Activated naive CD8-positive, alpha-beta T cell (primary cell): ENCODE results near the gene AQP7.
A peak's percentile ranks its signal among the peaks of the same experiment; 100 is the strongest.
"Not testable (repeated sequence)": the region's sequence is repeated elsewhere in the genome, so short reads cannot be mapped to it uniquely, and the experiment has no call there.

ENCODE experiments used
- H3K27ac Mint-ChIP-seq: one replicate; pipeline ENCODE4 v1.8.0; 2021; ENCODE audit warnings: mixed read lengths
- H3K27me3 Mint-ChIP-seq: one replicate; pipeline ENCODE4 v1.8.0; 2021; ENCODE audit warnings: mixed read lengths
- H3K36me3 Mint-ChIP-seq: one replicate; pipeline ENCODE4 v1.8.0; 2021; ENCODE audit warnings: mixed read lengths
- H3K4me1 Mint-ChIP-seq: one replicate; pipeline ENCODE4 v1.8.0; 2021; ENCODE audit warnings: low read depth, mixed read lengths
- H3K4me3 Mint-ChIP-seq: one replicate; pipeline ENCODE4 v1.8.0; 2021; ENCODE audit warnings: mild to moderate bottlenecking, mixed read lengths
- H3K9me3 Mint-ChIP-seq: one replicate; pipeline ENCODE4 v1.8.0; 2021; ENCODE audit warnings: low read depth, mixed read lengths

AQP7 gene

GRCh38 chr9:33375841-33376321 is 26.5 kb downstream of the AQP7 start:
- Mint-ChIP-seq H3K9me3 (no peaks in the 10 kb centered on the region), H3K27me3 (no peaks in the 10 kb centered on the region), H3K36me3 (no peaks in the 10 kb centered on the region), H3K4me3 (no peak overlapping the region), H3K27ac (no peak overlapping the region), H3K4me1 (peaks cover 12% of the 10 kb centered on the region)

GRCh38 chr9:33375238-33375840 is 27.0 kb downstream of the AQP7 start:
- H3K36me3 Mint-ChIP-seq: no peaks in the 10 kb centered on the region
- H3K4me3 Mint-ChIP-seq: peak overlapping the region; percentile 55
- H3K4me1 Mint-ChIP-seq: peaks cover 12% of the 10 kb centered on the region
- H3K27me3 Mint-ChIP-seq: no peaks in the 10 kb centered on the region
- no peaks in the 10 kb centered on the region for H3K9me3 Mint-ChIP-seq
- H3K27ac Mint-ChIP-seq: no peak overlapping the region

GRCh38 chr9:33374634-33375237 is 27.6 kb downstream of the AQP7 start:
- Mint-ChIP-seq H3K27ac (no peak overlapping the region), H3K9me3 (no peaks in the 10 kb centered on the region), H3K4me3 (peak overlapping the region; percentile 55)

GRCh38 chr9:33374190-33374589 is 28.2 kb downstream of the AQP7 start:
- H3K36me3 Mint-ChIP-seq: peaks cover 3% of the 10 kb centered on the region
- peaks cover 12% of the 10 kb centered on the region for H3K4me1 Mint-ChIP-seq
- no peak overlapping the region for H3K27ac Mint-ChIP-seq
- no peak overlapping the region for H3K4me3 Mint-ChIP-seq
- H3K27me3 Mint-ChIP-seq: no peaks in the 10 kb centered on the region
- H3K9me3 Mint-ChIP-seq: no peaks in the 10 kb centered on the region

More at GRCh38 chr9:33374634-33375237, 27.6 kb downstream of the AQP7 start:
- no peaks in the 10 kb centered on the region for H3K27me3 Mint-ChIP-seq
- peaks cover 3% of the 10 kb centered on the region for H3K36me3 Mint-ChIP-seq
- H3K4me1 Mint-ChIP-seq: peaks cover 12% of the 10 kb centered on the region

GRCh38 chr9:33372900-33373299 is 29.5 kb downstream of the AQP7 start:
- H3K4me3 Mint-ChIP-seq: no peak overlapping the region
- no peaks in the 10 kb centered on the region for H3K9me3 Mint-ChIP-seq
- H3K27me3 Mint-ChIP-seq: no peaks in the 10 kb centered on the region
- H3K36me3 Mint-ChIP-seq: peaks cover 3% of the 10 kb centered on the region
- peaks cover 12% of the 10 kb centered on the region for H3K4me1 Mint-ChIP-seq
- H3K27ac Mint-ChIP-seq: no peak overlapping the region

GRCh38 chr9:33366979-33367480 is 35.3 kb downstream of the AQP7 start:
- Mint-ChIP-seq H3K4me1 (no peaks in the 10 kb centered on the region), H3K27me3 (no peaks in the 10 kb centered on the region), H3K9me3 (no peaks in the 10 kb centered on the region), H3K27ac (no peak overlapping the region), H3K4me3 (no peak overlapping the region), H3K36me3 (peaks cover 5% of the 10 kb centered on the region)

GRCh38 chr9:33364814-33365213 is 37.6 kb downstream of the AQP7 start:
- not testable (repeated sequence) for H3K9me3 Mint-ChIP-seq, H3K4me1 Mint-ChIP-seq, H3K27ac Mint-ChIP-seq, H3K4me3 Mint-ChIP-seq, H3K36me3 Mint-ChIP-seq, H3K27me3 Mint-ChIP-seq

- peaks cover 2% of the 10 kb centered on the region for H3K36me3 Mint-ChIP-seq
- no peak overlapping the region for H3K27ac Mint-ChIP-seq
- no peaks in the 10 kb centered on the region for H3K9me3 Mint-ChIP-seq
- no peaks in the 10 kb centered on the region for H3K4me1 Mint-ChIP-seq
- H3K4me3 Mint-ChIP-seq: no peak overlapping the region
- H3K27me3 Mint-ChIP-seq: no peaks in the 10 kb centered on the region
Observed at GRCh38 chr9:33364127-33364526, 38.2 kb downstream of the AQP7 start.

- not testable (repeated sequence) for H3K4me3 Mint-ChIP-seq, H3K4me1 Mint-ChIP-seq, H3K27ac Mint-ChIP-seq, H3K9me3 Mint-ChIP-seq, H3K36me3 Mint-ChIP-seq, H3K27me3 Mint-ChIP-seq
Observed at GRCh38 chr9:33358641-33359040, 43.7 kb downstream of the AQP7 start.

GRCh38 chr9:33355933-33356332 is 46.4 kb downstream of the AQP7 start:
- H3K27ac Mint-ChIP-seq: no peak overlapping the region

GRCh38 chr9:33354651-33355211 is 47.6 kb downstream of the AQP7 start:
- H3K9me3 Mint-ChIP-seq: no peaks in the 10 kb centered on the region
- peak overlapping the region; percentile 22 for H3K27ac Mint-ChIP-seq
- peaks cover 3% of the 10 kb centered on the region for H3K4me1 Mint-ChIP-seq
- H3K27me3 Mint-ChIP-seq: no peaks in the 10 kb centered on the region
- H3K4me3 Mint-ChIP-seq: no peak overlapping the region
- H3K36me3 Mint-ChIP-seq: peaks cover 6% of the 10 kb centered on the region

More at GRCh38 chr9:33355933-33356332, 46.4 kb downstream of the AQP7 start:
- Mint-ChIP-seq H3K4me1 (peaks cover 2% of the 10 kb centered on the region), H3K9me3 (no peaks in the 10 kb centered on the region), H3K4me3 (no peak overlapping the region), H3K27me3 (no peaks in the 10 kb centered on the region), H3K36me3 (peaks cover 4% of the 10 kb centered on the region)

GRCh38 chr9:33351547-33351946 is 50.8 kb downstream of the AQP7 start:
- Mint-ChIP-seq H3K9me3 (no peaks in the 10 kb centered on the region), H3K4me1 (peaks cover 3% of the 10 kb centered on the region), H3K27me3 (no peaks in the 10 kb centered on the region), H3K36me3 (peaks cover 20% of the 10 kb centered on the region), H3K27ac (peak overlapping the region; percentile 54), H3K4me3 (no peak overlapping the region)

GRCh38 chr9:33350310-33350709 is 52.1 kb downstream of the AQP7 start:
- no peak overlapping the region for H3K4me3 Mint-ChIP-seq
- H3K9me3 Mint-ChIP-seq: no peaks in the 10 kb centered on the region
- peaks cover 3% of the 10 kb centered on the region for H3K4me1 Mint-ChIP-seq
- no peak overlapping the region for H3K27ac Mint-ChIP-seq
- no peaks in the 10 kb centered on the region for H3K27me3 Mint-ChIP-seq
- H3K36me3 Mint-ChIP-seq: peaks cover 25% of the 10 kb centered on the region

- Mint-ChIP-seq H3K4me1 (peaks cover 3% of the 10 kb centered on the region), H3K4me3 (no peak overlapping the region), H3K27ac (no peak overlapping the region), H3K9me3 (no peaks in the 10 kb centered on the region), H3K36me3 (peaks cover 22% of the 10 kb centered on the region), H3K27me3 (no peaks in the 10 kb centered on the region)
Observed at GRCh38 chr9:33349743-33350142, 52.6 kb downstream of the AQP7 start.

GRCh38 chr9:33348998-33349397 is 53.4 kb downstream of the AQP7 start:
- H3K36me3 Mint-ChIP-seq: peaks cover 24% of the 10 kb centered on the region
- H3K27ac Mint-ChIP-seq: no peak overlapping the region
- no peak overlapping the region for H3K4me3 Mint-ChIP-seq
- H3K9me3 Mint-ChIP-seq: no peaks in the 10 kb centered on the region
- H3K4me1 Mint-ChIP-seq: peaks cover 3% of the 10 kb centered on the region
- H3K27me3 Mint-ChIP-seq: no peaks in the 10 kb centered on the region
